ENCODE data around the gene PPP1R9A.

The PPP1R9A gene

DNA sequence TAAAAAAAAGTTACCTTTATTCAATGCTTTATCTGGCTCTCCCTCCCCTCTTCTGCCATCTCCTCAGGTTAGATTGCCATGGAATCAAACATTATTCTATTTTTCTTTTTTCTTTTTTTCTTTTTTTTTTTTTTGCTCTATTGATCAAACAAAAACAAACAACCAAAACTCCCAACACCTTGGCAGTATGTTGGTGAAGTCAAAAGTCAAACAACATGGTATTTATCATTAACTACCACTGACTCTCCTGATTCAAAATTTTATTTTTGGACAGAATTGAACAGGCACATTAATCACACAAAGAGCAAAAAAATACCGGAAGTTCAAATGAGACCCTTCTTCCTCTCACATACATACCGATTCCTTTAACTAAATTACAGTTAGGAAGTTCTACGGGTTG, 410.6 kb downstream of the PPP1R9A start:
- ChIA-PET POLR2A (interaction anchor here (0.7 kb wide), 1 partner anchor 65 kb away, joined by 6 read pairs; no protein-coding TSS in a partner anchor), CTCF (interaction anchor here (0.7 kb wide), 1 partner anchor 67 kb away, joined by 3 read pairs; no protein-coding TSS in a partner anchor)
- no peaks in the 10 kb centered on the region for H3K36me3 ChIP-seq (ENCODE audit: control insufficient read depth in 2 of 2, insufficient read depth in 1 of 2, low read length in 2 of 2)
- H3K9me3 ChIP-seq (ENCODE audit: control insufficient read depth, insufficient read depth, low read depth, low read length): no peaks in the 10 kb centered on the region
- TF ChIP-seq ZBTB7A (tag by site-specific recombination; IDR thresholded peaks at IDR 0.05; ENCODE audit: low read depth) (no peak), ZBTB1 (tag by site-specific recombination; IDR thresholded peaks at IDR 0.05) (no peak), ATF2 (tag by site-specific recombination; IDR thresholded peaks at IDR 0.05; ENCODE audit: low read depth) (no peak), TRIM28 (IDR thresholded peaks at IDR 0.05; ENCODE audit: borderline replicate concordance, low read length) (no peak), ZNF639 (tag by site-specific recombination; IDR thresholded peaks at IDR 0.05) (no peak), ZNF26 (tag by site-specific recombination; IDR thresholded peaks at IDR 0.05) (no peak), CTCF (tag by site-specific recombination; IDR thresholded peaks at IDR 0.05) (no peak)
- TF ChIP-seq, protein P1, sequence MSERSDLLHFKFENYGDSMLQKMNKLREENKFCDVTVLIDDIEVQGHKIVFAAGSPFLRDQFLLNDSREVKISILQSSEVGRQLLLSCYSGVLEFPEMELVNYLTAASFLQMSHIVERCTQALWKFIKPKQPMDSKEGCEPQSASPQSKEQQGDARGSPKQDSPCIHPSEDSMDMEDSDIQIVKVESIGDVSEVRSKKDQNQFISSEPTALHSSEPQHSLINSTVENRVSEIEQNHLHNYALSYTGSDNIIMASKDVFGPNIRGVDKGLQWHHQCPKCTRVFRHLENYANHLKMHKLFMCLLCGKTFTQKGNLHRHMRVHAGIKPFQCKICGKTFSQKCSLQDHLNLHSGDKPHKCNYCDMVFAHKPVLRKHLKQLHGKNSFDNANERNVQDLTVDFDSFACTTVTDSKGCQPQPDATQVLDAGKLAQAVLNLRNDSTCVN (tag by site-specific recombination; optimal IDR thresholded peaks at IDR 0.05): no peak
- no peak overlapping the region for H3K4me3 ChIP-seq (ENCODE audit: low read depth, low read length)
- H3K27ac ChIP-seq (ENCODE audit: extremely low read depth, low read depth, low read length): no peak overlapping the region
- H3K4me1 ChIP-seq (ENCODE audit: control insufficient read depth, insufficient read depth, low read length): no peaks in the 10 kb centered on the region

GRCh38 chr7:95318501-95319100, 411.2 kb downstream of the PPP1R9A start:
- TF ChIP-seq SCRT2 (tag by site-specific recombination; IDR thresholded peaks at IDR 0.05) (no peak), TRIM28 (IDR thresholded peaks at IDR 0.05; ENCODE audit: borderline replicate concordance, low read length) (no peak), ZNF133 (tag by site-specific recombination; IDR thresholded peaks at IDR 0.05) (no peak), ZNF239 (tag by site-specific recombination; IDR thresholded peaks at IDR 0.05) (no peak), ZNF610 (tag by site-specific recombination; IDR thresholded peaks at IDR 0.05; ENCODE audit: borderline replicate concordance) (no peak), ZNF398 (tag by site-specific recombination; IDR thresholded peaks at IDR 0.05) (no peak), KLF1 (tag by site-specific recombination; IDR thresholded peaks at IDR 0.05) (no peak)
- no peaks in the 10 kb centered on the region for H3K4me1 ChIP-seq (ENCODE audit: control insufficient read depth, insufficient read depth, low read length)
- no peaks in the 10 kb centered on the region for H3K36me3 ChIP-seq (ENCODE audit: control insufficient read depth in 2 of 2, insufficient read depth in 1 of 2, low read length in 2 of 2)
- no peaks in the 10 kb centered on the region for H3K9me3 ChIP-seq (ENCODE audit: control insufficient read depth, insufficient read depth, low read depth, low read length)
- ChIA-PET CTCF (no interaction called here), POLR2A (interaction anchor here (0.6 kb wide), 1 partner anchor 513 kb away, joined by 4 read pairs; no protein-coding TSS in a partner anchor)
- no peak overlapping the region for H3K4me3 ChIP-seq (ENCODE audit: low read depth, low read length)
- H3K27ac ChIP-seq (ENCODE audit: extremely low read depth, low read depth, low read length): no peak overlapping the region
